Stimulated activated CD4-positive, alpha-beta T cell treated with anti-CD3 and anti-CD28 coated beads, Interleukin-1b, Interleukin-23, amount 100 ng/mL, for 24 hours (primary cell): ENCODE data around the gene RPL18.
"Not testable (repeated sequence)": the region's sequence is repeated elsewhere in the genome, so short reads cannot be mapped to it uniquely, and the experiment has no call there.

Source experiments
- DNase-seq, 4 experiments: peaks; one replicate each; pipeline ENCODE4 v3.0.0-alpha.2; 2020; ENCODE audit warnings: low read depth in 4 of 4, low spot score in 1 of 4

RPL18 gene

GRCh38 chr19:48618916-48619691, at the start of gene RPL18, which contains the start of gene SPHK2:
Gene RPL18, minus strand, starts transcription at chr19:48619178. Its CDS starts 35 bp downstream, at chr19:48619143.
Gene SPHK2, plus strand, starts transcription at chr19:48619506. Its CDS starts 1,009 bp downstream, at chr19:48620515.
- DNase-seq, result peak; percentile 86 to 94 (median 91)

- DNase-seq, result no peak
These were observed 49.8 kb upstream of the RPL18 start for GRCh38 chr19:48668761-48669160.

DNA sequence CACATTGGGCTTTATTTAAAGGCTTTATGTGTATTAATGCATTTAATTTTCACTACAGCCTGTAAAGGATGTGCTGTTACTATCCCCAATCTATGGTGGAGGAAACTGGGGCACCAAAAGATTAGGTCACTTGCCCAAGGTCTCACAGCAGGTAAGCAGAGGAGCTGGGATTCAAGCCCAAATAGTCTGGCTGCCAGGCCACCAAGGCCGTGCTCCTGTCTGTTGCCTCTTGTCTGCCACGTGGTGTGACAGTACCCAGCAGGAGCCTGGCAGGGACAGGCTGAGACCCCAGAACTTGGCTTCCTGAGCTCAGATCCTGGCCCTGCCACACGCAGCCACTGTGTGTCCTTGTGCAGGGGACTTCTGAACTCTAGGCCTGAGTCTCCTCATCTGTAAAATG, 49.4 kb upstream of the RPL18 start:
- DNase-seq, result no peak

DNA sequence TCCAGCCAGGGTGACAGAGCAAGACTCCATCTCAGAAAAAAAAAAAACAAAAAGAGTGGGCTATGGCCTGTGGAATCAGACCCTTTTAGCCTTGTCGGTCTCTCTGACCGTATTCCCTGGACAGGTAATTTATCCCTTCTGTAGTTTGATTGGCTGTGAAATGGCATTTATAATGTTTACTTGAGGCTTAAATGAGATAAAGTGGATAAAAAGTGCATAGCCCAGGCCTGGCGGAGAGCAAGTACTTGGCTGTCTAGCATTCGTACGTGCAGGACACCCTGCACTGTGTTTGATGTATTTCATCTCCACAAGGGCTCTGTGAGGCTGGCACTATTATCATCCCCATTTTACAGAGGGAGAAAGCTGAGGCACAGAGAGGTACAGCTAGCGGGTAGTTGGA, 46.8 kb upstream of the RPL18 start:
- DNase-seq, result no peak

DNA sequence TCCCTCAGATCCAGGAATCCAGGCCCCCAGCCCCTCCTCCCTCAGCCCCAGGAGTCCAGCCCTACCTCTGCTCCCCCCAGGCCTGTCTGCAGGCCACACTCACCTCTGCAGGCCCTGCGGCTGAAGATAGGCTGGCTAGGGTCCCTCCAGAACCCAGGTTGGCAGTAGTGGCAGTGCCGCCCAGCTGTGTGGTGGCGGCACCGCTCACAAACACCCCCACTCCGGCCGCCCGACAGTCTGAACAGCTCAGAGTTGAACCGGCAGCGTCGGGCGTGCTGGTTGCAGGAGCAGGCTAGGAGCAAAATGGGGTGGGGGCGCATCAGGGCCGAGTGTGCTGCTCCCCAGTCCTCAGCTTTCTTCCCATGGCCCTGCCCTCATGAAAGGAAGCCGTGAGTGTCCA, 45.5 kb upstream of the RPL18 start:
- no peak for DNase-seq

DNA sequence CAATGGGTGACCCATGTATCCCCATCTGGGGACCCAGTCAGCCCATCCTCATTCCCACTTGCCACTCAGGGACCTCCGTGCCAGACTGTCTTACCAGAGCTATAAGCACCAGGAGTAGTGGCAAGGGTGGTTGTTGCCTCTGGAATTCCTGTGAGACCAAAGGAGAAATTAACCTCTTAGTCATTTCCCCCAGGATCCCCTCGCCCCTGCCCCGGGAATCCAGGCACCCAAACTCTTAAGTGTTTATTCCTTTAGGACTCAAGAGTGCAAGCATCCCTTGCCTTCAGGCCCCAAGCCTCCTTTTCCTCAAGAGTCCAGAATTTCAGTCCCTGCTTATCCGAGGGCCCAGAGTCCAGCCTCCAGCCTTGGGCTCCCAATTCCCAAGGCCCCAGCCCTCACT, 44.7 kb upstream of the RPL18 start:
- no peak for DNase-seq

- DNase-seq, result no peak
These were observed 42.7 kb upstream of the RPL18 start for GRCh38 chr19:48661711-48662090.

DNA sequence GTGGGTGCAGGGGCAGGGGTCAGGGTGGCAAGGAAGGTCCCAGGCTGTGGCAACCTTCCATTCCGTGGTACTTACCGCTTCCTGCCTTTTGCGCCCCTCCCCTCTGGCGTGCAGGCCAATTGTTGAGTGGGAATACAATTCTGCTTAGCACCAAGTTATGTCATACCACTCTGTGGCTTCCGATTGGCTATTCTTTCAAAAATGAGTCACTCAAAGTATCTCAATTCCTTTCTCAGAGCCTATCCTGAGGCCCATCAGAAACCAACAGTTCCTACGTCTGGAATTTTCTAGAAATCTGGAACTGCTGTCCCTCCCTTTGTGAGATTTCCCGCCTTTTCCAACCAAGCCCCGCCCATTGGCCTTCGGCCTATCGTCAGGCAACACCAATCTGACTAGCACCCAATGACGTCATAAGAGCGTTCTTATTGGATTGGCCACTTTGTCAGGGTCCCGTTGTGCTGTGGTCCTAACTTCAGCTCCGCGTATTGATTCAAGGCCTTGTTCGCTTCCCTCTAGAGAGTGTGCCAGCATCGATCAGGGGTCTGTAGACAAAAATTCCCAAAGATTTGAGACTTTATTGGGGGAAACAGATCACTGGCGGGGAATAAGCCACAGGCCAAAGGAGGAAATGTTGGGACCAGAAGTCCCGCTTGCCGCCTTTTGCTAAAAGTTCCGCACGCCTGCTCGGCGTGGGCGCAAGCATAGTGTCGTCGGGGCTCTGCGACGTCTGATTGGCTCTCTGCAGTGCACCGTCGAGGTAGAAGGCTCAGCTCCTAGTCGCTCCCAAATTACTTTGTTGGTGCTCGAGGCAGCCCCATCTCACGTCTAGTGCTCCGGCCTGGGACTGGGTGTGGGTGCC, 42.1 kb upstream of the RPL18 start:
- DNase-seq, result peak; percentile 52 to 76 (median 73)

DNA sequence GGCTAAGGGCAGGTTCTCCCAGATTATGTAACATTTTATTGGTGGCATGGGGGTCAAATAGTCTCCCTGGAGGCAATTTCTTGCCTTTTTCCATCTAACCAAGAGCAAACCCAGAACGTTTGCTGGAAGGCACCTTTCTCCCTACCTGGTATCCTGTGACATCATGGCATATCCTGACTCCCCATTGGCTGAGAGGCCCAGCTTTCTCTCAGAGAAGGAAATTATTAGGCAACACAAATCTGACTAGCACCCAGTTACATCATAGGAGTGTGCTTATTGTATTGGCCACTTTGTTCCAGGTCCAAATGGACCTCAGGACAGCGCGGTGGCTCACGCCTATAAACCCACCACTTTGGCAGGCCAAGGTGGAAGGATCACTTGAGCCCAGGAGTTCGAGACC, 40.8 kb upstream of the RPL18 start:
- no peak for DNase-seq

GRCh38 chr19:48658483-48658882, 39.5 kb upstream of the RPL18 start:
- DNase-seq, result no peak

DNA sequence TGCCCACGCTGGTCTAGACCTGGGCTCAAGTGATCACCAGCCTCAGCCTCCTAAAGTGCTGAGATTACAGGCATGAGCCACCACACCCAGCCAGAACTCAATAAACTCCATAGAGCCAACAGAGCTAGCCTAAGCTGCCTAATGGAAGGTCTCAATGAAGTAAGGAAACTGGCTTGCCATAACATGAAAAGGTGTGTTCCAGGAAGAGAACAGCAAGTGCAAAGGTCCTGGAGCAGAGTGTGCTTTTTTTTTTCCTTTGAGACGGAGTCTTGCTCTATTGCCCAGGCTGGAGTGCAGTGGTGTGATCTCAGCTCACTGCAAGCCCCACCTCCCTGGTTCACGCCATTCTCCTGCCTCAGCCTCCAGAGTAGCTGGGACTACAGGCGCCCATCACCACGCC, 38.9 kb upstream of the RPL18 start:
- not testable (repeated sequence) for DNase-seq

- DNase-seq, result no peak
These were observed 38.0 kb upstream of the RPL18 start for GRCh38 chr19:48656840-48657474.

- no peak for DNase-seq
These were observed 35.5 kb upstream of the RPL18 start for GRCh38 chr19:48654299-48655059.

GRCh38 chr19:48651683-48652048, 32.7 kb upstream of the RPL18 start:
- no peak for DNase-seq

GRCh38 chr19:48650974-48651682, 32.1 kb upstream of the RPL18 start:
- DNase-seq, result no peak

DNA sequence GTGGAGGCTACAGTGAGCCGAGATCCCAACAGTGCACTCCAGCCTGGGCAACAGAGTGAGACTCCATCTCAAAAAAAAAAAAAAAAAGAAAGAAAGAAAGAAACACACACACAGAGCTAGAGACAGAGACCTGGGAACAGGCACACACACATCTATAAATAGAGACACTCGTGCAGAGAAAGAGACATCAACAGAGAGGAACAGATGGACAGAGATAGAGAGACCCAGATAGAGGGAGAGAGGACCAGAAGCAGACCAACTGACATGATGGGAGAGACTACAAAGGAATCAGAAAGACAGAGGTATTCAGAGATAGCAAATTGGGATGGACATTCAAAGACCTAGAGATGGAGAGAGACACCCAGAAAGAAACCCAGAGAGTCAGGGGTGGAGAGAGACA, 29.2 kb upstream of the RPL18 start:
- DNase-seq, result no peak

GRCh38 chr19:48646722-48647216, 27.8 kb upstream of the RPL18 start:
- DNase-seq, result no peak

DNA sequence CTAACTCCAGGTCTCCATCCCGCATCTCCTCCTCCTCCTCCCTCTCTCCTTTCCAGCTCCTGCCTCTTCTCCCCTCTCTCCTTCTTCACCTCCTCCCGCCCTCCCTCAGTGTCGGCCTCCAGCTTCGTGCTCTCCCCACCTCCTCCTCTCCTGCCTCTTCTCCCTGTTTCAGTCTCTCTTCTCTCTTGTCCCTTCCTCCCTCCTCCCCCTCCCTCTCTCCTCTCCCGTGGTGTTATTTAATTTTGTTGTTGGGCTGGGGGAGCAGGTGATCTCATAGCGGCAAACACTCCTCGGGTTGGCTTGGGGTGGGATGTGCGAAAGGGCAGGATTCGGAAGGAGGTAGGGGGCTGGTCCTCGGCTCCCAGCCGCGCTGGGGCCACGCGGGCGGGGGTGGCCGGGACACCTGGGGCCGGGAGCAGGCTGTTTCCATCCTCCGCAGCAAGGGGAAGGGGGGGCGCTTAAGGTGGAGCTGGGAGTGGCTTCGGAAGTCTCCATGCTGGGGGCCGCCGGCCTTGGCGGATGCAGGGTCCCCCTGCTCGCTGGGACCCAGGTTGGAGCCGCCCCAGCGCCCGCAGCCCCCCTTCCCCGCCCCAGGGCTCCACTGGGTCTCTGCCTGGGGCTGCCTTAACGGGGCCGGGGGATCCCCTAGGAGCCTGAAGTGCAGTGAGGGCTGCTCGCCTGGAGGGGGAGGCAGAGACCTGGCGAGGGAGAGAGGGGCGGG, 27.2 kb upstream of the RPL18 start, which contains the start of gene CA11:
TSS of gene CA11 (minus strand) at position 187 of the 721 bp plus-strand sequence. CDS start 555 bp downstream, outside the sequence.
- DNase-seq, result peak in 3 of 4 experiments; percentile 82 to 90 (median 82)

GRCh38 chr19:48645620-48646000, 26.6 kb upstream of the RPL18 start:
- no peak for DNase-seq
